Stomach (tissue), 4 donors: ENCODE results near the gene RPTOR.

Experiments
- EP300 ChIP-seq: sonication (generic); formaldehyde crosslinking; IDR thresholded peaks from one replicate; pipeline ENCODE4 v1.6.1; 2017; ENCODE audit warnings: antibody characterized with exemption
- TF ChIP-seq, protein P1 (sequence below), 7 experiments: fragments of 450-650 bp in 4 of 7; fragments of 200-600 bp in 3 of 7; sonication (generic) in 3 of 7; IDR thresholded peaks; one replicate each; pipeline ENCODE4 v1.5.1; 2016 to 2019; ENCODE audit warnings: antibody characterized with exemption in 7 of 7, control low read depth in 2 of 7, mild to moderate bottlenecking in 1 of 7

DNA sequence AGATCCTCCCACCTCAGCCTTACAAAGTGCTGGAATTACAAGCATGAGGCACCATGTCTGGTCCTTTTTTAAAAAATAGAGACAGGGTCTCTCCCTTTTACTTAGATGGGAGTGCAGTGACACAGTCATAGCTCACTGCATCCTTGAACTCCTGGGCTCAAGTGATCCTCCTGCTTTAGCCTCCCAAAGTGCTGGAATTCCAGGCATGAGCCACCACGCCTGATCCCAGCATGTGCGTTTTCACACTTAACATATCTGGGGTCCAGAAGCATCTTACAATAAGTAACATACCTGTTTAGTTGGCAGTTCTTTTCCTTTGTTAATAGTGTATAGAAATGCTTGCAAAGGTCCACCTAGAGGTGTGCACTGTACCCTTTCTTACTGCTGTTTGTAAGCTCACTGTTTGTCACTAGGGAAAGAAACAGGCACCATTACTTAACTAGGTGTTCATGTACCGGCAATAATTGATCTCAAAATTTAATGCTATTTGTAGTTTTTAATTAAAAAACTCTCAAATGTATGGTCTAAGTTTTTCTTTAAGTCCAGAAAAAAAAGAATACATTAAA, 221.7 kb downstream of the RPTOR start:
- TF ChIP-seq, protein P1, sequence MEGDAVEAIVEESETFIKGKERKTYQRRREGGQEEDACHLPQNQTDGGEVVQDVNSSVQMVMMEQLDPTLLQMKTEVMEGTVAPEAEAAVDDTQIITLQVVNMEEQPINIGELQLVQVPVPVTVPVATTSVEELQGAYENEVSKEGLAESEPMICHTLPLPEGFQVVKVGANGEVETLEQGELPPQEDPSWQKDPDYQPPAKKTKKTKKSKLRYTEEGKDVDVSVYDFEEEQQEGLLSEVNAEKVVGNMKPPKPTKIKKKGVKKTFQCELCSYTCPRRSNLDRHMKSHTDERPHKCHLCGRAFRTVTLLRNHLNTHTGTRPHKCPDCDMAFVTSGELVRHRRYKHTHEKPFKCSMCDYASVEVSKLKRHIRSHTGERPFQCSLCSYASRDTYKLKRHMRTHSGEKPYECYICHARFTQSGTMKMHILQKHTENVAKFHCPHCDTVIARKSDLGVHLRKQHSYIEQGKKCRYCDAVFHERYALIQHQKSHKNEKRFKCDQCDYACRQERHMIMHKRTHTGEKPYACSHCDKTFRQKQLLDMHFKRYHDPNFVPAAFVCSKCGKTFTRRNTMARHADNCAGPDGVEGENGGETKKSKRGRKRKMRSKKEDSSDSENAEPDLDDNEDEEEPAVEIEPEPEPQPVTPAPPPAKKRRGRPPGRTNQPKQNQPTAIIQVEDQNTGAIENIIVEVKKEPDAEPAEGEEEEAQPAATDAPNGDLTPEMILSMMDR (IDR thresholded peaks at IDR 0.05), result no peak
- no peak for TF ChIP-seq EP300
